ENCODE results near the gene RHOT2.

Gene RHOT2

DNA sequence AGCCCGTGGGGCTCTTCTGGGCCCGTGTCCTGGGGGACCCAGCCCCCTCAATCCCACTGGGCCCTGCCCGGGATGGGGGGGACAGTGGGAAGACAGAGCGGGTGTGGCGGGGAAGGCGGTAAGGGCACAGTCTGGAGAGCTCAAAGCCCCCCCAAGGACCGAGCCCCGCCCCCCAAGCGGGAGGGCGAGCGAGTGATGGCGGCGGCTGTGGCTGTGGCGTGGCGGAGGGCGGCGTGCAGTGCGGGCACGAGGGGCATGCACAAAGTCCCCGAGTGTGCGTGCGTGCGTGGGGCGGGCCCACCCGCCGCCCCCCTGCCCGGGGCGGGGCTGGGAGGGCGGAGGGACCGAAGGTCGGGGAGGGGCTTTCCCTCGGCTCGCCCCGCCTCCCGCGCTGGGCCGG is 25.8 kb downstream of the RHOT2 start:
- TF ChIP-seq GATA2 (IDR thresholded peaks at IDR 0.05; ENCODE audit: low read depth, low read length), result no peak

DNA sequence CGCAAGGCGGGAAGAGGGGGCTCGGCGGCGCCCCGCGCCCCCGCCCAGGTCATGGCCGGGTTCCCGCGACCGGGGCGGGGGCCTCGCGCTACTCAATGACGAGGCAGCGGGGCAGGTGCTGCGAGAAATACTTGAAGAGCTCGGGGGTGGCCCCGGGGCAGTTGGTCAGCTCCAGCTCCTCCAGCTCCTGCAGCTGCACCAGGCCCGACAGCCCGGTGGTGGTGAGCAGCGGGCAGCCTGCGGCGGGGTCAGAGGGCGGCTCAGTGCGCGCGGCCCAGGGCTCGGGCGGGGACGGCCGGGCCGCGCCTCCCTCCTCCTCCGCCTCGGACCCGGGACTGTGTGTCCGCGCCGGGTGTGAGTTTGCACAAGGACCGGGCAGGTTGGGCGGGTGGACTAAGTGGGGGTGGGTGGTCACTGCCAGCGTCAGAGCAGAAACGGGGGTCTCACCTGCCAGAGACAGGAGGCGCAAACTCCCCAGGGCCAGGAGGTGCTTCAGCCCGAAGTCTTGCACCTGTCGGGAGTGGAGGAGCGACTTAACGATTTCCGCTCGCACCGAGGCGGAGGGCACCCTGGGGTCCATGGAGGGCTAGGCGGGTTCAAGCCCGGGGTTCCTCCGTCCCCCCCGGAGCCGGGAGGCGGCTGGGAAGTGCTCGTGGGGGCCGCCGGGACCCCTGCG is 26.4 kb downstream of the RHOT2 start:
- no peak for TF ChIP-seq GATA3 (IDR thresholded peaks at IDR 0.05; ENCODE audit: low read depth, low read length)
- no peak for TF ChIP-seq GATA2 (IDR thresholded peaks at IDR 0.05; ENCODE audit: low read depth, low read length)

DNA sequence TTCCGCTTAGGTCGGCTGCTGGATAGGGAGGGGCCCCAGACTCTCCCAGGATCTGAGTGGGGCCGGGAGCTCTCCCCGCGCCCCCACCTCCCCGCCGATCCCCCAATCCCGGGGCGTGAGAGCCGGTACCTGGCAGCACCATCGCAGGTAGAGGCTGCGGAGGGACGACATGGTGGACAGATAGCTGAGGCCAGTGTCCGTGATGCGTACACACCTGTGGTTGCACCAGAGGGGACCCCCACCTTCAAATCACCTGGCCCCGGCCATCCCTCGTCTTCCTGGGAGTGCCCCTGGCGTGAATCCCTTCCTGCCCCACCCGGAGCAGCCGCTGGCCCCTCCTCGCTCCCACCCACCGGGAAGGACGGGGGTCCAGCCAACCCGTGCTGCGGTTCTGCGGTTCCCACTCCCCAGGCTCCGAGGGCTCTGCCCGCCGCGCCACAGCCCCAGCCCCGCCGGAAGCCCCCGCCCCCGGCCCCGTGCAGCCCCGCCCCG is 27.0 kb downstream of the RHOT2 start:
- no peak for TF ChIP-seq GATA3 (IDR thresholded peaks at IDR 0.05; ENCODE audit: low read depth, low read length)
- TF ChIP-seq GATA2 (IDR thresholded peaks at IDR 0.05; ENCODE audit: low read depth, low read length), result no peak

DNA sequence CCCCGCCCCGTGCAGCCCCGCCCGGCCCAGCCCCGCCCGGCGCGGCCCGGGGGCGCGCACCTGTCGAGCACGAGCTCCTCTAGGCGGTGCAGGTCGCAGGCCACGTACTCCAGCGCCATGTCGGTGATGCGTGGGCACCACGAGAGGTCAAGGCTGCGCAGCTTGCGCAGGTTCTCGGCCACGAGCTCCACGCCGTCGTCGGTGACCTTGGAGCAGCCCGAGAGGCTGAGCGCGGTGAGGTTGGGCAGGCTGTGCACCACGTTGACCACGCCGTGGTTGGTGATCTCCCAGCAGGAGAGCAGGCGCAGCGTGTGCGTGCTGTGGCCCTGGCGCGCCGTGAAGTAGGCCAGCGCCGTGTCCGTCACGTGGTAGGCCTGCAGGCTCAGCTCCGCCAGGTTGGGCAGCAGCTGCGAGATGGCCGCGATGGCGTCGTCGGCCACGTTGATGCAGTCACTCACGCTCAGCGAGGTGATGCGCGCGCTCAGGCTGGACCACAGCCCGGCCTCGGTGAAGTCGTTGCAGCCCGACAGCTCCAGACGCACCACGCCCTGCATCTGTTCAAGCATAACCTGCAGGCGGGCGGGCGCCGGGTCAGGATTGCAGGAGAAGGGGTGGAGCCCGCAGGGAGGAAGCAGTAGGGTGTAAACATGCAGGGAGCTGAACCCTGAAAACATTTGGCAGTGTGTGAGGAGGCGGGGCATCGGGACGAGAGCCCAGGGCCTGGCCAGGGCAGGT is 27.6 kb downstream of the RHOT2 start:
- TF ChIP-seq GATA3 (IDR thresholded peaks at IDR 0.05; ENCODE audit: low read depth, low read length), result no peak
- no peak for TF ChIP-seq GATA2 (IDR thresholded peaks at IDR 0.05; ENCODE audit: low read depth, low read length)

DNA sequence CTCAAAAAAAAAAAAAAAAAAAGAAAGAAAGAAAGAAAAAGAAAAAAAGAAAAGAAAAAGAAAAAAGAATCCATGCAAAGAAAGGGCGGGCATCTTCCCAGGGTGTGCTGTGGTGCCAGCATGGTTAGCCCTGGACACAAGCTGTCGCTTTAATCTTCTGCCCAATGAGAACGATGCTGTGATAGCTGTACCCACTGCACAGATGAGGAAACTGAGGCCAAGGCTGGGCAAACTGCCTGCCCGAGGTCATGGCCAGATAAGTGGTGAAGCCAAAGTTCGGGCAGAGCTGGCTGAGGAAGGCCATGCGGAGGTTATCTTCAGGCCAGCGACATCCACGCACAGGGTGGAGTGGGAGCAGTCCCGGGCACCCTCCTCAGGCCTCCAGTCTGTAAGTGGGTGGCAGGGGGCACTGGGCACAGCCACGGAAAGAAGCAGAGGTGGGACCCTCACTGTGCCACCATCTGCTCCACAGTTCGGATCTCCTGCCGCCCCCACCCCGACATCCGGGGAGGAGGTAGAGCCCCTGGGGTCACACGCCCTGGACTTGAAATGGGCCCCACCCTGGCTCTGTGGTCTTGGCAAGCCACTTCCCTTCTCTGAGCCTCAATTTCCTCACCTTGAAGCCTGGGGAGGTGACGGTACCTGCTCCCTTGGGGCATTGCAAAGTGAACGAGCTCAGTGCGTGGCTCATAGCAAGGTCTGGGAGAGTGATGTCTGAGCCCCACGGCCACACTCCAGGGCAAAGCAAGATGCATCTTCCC is 31.2 kb downstream of the RHOT2 start:
- TF ChIP-seq GATA2 (IDR thresholded peaks at IDR 0.05; ENCODE audit: low read depth, low read length) (no peak), GATA3 (IDR thresholded peaks at IDR 0.05; ENCODE audit: low read depth, low read length) (no peak)

DNA sequence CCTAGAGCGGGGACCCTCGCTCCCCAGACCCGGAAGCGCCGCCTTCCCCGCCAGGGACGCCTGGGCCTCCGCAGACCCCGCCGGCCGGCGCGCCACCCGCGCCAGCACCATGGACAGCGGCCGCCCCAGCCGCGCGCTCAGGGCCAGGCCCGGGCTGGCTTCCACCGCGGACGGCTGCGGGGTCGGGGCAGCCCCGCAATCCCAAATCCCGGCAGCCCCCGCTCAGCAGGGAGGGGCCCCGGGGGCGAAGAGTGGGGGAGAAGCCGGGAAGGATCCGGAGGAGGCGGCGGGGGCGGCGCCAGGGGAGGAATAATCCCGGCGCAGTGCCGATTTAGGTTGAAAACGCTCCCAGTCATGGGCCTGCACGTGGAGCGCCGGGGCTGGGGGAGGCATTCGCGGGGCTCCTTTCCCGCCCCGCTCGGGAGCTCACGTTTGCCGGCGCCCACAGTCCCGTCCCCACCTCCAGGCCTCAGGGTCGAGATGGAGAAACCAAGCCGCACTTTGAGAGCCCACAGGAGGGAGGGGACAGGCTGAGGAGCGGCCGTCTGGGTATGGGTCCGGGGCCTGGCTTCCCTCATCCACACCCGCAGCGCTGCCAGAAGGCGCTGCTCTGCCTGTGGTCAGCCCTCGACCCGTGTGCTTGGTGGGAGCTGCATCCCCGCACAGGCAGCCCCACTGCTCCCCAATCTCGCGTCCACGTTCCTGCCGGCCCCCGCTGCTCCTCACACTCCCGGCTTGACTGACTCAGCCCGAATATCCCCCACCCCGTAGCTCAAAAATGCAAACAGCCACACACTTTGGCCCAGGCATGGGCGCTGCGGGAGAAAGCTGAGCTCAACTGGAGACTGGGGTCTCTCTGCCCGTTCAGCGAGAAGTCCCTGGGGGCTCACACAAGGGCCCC is 33.0 kb downstream of the RHOT2 start:
- TF ChIP-seq GATA3 (IDR thresholded peaks at IDR 0.05; ENCODE audit: low read depth, low read length) (no peak), GATA2 (IDR thresholded peaks at IDR 0.05; ENCODE audit: low read depth, low read length) (no peak)

DNA sequence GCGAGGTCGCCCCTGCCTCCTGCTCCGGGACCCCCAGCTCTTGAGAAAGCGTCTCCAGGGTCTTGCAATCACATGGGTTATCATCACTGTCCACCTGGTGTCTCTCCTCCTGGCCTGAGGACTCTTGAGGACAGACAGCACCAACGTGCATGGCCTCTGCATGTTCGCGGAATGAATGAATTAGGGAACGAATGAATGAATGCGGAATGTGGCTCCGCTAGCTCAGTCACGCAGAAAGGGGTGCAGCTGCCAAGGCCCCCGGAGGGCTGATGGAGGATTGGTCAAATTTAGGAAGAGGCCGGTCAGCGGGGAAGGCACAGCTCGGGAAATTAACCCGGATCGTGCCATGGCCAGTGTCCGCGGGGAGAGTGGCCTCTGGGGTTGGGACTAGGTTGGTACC is 34.4 kb downstream of the RHOT2 start:
- no peak for TF ChIP-seq GATA2 (IDR thresholded peaks at IDR 0.05; ENCODE audit: low read depth, low read length)
- TF ChIP-seq GATA3 (IDR thresholded peaks at IDR 0.05; ENCODE audit: low read depth, low read length), result no peak

DNA sequence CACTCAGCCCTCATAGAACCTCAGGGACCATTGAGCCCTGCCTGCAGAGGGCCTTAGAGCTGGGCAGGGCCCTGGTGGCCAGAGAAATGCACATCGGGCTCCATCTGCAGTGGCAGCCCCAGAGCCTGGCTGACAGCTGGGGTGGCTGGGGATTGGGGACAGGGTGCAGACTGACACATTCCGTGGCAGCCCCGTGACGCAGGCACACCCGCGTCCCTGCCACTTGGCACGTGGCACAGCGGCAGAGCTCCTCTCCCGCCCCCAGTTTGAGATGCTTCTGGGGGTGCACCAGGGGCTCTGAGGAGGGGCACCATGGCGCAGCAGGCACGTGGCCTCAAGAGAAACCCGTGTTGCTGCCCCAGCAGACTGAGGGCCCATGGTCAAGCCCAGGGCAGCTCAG is 35.5 kb downstream of the RHOT2 start:
- TF ChIP-seq GATA2 (IDR thresholded peaks at IDR 0.05; ENCODE audit: low read depth, low read length) (no peak), GATA3 (IDR thresholded peaks at IDR 0.05; ENCODE audit: low read depth, low read length) (no peak)

DNA sequence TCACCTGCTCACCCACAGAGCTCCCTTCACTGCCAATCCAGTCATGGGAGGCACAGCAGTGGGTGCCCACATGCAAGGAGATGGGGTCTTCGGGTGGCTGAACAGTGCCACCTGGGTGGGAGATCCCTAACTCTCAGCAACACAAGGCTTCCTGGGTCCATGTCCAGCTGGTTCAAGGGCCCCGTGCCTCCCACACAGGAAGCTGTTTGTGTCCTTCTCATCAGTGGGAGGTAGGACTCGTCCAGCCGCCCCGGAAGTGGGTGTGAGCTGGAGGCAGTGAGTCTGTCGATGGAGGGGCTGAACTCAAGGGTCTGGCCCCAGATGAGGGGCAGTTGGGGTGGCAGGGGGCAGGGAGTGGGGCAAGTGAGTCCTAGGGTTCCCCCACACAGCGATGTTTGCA is 36.1 kb downstream of the RHOT2 start:
- TF ChIP-seq GATA3 (IDR thresholded peaks at IDR 0.05; ENCODE audit: low read depth, low read length) (no peak), GATA2 (IDR thresholded peaks at IDR 0.05; ENCODE audit: low read depth, low read length) (no peak)

DNA sequence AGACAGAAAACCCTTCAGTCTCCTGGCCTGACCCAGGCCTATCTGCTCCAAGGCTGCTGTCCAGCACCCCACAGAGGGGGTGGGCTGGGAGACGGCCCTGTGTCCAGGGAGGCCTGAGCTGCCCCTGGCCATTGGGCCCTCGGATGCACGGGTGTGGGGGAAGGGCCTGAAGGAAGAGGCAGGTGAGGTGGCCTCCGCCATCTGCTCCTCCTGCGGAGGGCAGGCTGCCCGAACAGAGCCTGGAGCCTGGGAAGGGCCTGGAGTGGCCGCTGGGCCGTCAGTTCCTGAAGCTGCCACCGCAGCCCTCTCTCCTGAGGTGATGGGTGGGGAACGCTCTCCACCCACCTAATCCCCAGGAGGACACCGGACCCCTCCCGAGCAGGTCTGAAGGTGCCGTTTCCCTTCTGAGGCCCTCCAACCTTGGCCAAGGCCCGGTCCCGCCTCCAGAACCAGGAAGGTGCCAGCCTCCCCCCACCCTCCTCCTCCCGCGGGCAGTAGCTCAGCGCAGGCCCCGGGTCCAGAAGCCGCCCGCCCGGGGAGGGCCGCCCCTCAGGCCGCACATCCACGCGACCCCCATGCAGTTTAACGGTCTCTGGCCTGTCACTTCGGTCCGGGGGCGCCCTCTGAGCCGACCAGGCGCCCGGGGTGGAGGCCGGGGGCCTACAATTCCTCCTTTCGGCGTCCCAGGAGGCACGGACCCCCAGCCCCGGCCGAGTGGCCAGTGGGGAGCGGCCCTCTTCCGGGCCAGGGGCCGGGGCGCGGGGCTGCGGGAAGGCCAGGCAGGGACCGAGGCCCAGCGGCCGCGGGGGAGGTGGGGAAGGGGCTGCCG is 36.8 kb downstream of the RHOT2 start:
- TF ChIP-seq GATA3 (IDR thresholded peaks at IDR 0.05; ENCODE audit: low read depth, low read length), result no peak
- TF ChIP-seq GATA2 (IDR thresholded peaks at IDR 0.05; ENCODE audit: low read depth, low read length), result no peak

DNA sequence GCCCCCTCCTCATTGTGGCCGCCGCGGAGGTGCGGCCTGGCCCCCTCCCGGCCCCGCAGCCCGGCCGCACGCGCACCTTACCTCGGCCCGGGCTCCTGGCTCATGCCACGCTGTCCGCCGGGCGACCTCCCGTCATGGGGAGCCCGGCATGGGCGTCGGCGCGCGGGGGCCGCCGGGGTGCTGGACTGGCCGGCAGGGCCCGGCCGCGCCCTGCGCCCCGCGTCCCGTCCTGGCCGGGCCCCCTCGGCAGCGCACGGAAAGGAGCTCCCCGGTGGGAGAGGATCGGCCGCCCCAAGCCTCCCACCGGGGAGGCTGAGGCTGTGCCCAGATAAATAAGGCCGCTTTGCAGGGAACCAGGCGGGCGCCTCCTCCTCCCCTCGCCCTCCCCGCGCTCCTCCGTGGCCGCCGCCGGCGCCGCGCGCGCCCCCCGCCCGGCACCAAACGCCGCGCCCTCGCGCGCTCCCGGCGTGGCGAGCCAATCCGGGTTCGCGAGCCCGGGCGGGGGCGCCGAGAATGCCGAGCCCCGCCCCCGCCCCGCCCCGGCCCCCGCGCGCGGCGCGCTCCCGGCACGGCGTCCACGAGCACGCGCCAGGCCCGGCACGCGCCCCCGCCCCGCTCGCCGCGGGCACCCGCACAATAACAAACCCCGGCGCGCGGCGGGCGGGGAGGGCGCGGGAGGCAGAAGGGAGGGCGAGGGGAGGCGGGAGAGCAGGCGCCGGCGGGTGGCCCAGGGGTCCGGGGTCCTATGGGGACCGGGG is 37.7 kb downstream of the RHOT2 start, which contains the start of gene FBXL16:
TSS of gene FBXL16 (minus strand) at position 371 of the 758 bp plus-strand sequence. CDS start 8,396 bp downstream, outside the sequence.
- TF ChIP-seq GATA2 (IDR thresholded peaks at IDR 0.05; ENCODE audit: low read depth, low read length), result no peak
- no peak for TF ChIP-seq GATA3 (IDR thresholded peaks at IDR 0.05; ENCODE audit: low read depth, low read length)
